ENCODE measurements around the gene SMG5.
A peak's percentile ranks its signal among the peaks of the same experiment; 100 is the strongest.

Gene SMG5

DNA sequence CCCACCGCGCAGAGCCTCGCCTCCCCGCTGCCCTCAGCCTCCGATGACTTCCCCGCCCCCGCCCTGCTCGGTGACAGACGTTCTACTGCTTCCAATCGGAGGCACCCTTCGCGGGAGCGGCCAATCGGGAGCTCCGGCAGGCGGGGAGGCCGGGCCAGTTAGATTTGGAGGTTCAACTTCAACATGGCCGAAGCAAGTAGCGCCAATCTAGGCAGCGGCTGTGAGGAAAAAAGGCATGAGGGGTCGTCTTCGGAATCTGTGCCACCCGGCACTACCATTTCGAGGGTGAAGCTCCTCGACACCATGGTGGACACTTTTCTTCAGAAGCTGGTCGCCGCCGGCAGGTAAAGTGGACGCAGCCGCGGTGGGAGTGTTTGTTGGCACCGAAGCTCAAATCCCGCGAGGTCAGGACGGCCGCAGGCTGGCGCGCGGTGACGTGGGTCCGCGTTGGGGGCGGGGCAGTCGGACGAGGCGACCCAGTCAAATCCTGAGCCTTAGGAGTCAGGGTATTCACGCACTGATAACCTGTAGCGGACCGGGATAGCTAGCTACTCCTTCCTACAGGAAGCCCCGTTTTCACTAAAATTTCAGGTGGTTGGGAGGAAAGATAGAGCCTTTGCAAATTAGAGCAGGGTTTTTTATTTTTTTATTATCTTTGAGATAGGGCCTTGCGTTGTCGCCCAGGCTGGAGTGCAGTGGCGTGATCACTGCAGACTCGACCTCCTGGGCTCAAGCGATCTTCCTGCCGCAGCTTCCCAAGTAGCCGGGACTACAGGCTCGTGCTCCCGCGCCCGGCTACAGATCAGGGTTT is 69.6 kb downstream of the SMG5 start, which contains the start of gene PMF1:
PMF1 (plus strand) TSS at position 175 of the 811 bp plus-strand sequence; CDS start at position 184, 9 bp downstream.
- peak; percentile 95 for DNase-seq

DNA sequence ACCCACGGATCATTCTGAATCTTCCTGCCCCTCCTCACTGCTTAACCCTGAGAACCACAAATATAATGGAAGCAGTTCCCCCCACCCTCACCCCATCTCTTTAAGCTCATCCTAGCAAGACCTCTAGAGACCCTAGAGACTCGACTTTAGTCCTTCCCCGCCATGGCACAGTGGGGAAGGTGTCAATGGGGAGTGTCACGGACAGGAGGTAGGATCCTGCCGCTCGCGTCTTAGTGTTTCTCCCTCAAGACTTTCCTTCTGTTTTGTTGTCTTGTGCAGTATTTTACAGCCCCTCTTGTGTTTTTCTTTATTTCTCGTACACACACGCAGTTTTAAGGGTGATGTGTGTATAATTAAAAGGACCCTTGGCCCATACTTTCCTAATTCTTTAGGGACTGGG is 70.5 kb downstream of the SMG5 start:
- DNase-seq: no peak

GRCh38 chr1:156211243-156211642 is 71.4 kb downstream of the SMG5 start:
- DNase-seq: no peak

GRCh38 chr1:156204686-156205085 is 77.9 kb downstream of the SMG5 start:
- no peak for DNase-seq

GRCh38 chr1:156203331-156203730 is 79.3 kb downstream of the SMG5 start:
- DNase-seq: no peak

- DNase-seq: no peak
Measured at GRCh38 chr1:156200044-156200443, 82.6 kb downstream of the SMG5 start.
